Esophagus muscularis mucosa (tissue), 3 donors: ENCODE results near the gene UBALD1.

ENCODE experiments used
- CTCF ChIP-seq, 3 experiments: fragments of 200-600 bp in 2 of 3; fragments of 450-650 bp in 1 of 3; sonication (generic) in 2 of 3; IDR thresholded peaks; one replicate each; pipeline ENCODE4 v1.5.1; 2017 to 2019; ENCODE audit warnings: antibody characterized with exemption in 3 of 3, mild to moderate bottlenecking in 2 of 3, moderate library complexity in 1 of 3
- POLR2A ChIP-seq: fragments of 450-650 bp; IDR thresholded peaks from one replicate; pipeline ENCODE4 v1.6.1; 2017; ENCODE audit warnings: antibody characterized with exemption, moderate library complexity, mild to moderate bottlenecking, low read depth
- POLR2AphosphoS5 ChIP-seq, 2 donors: sonication (generic); formaldehyde crosslinking; IDR thresholded peaks; one replicate each; pipeline ENCODE4 v1.6.1; 2017; ENCODE audit warnings: antibody characterized with exemption in 2 of 2

- no peak for TF ChIP-seq CTCF (IDR thresholded peaks at IDR 0.05)
- TF ChIP-seq POLR2AphosphoS5 (IDR thresholded peaks at IDR 0.05): no peak
- no peak for TF ChIP-seq POLR2A
These were observed 37.9 kb upstream of the UBALD1 start for GRCh38 chr16:4652561-4652960.
